Measurements from ENCODE around the gene ERBB4.
"Not testable (repeated sequence)": the region's sequence is repeated elsewhere in the genome, so short reads cannot be mapped to it uniquely, and the experiment has no call there.

Gene ERBB4

GRCh38 chr2:212528106-212528856 is 10.3 kb downstream of the ERBB4 start:
- DNase-seq (ENCODE audit: low read depth): no peak

- no peak for DNase-seq (ENCODE audit: low read depth)
Observed at GRCh38 chr2:212526059-212526458, 12.5 kb downstream of the ERBB4 start.

GRCh38 chr2:212523756-212524155 is 14.8 kb downstream of the ERBB4 start:
- DNase-seq (ENCODE audit: low read depth): no peak

- peak; percentile 6 for DNase-seq (ENCODE audit: low read depth)
Observed at GRCh38 chr2:212520340-212520739, 18.3 kb downstream of the ERBB4 start.

GRCh38 chr2:212517693-212518092 is 20.9 kb downstream of the ERBB4 start:
- DNase-seq (ENCODE audit: low read depth): no peak

GRCh38 chr2:212505586-212505985 is 33.0 kb downstream of the ERBB4 start:
- no peak for DNase-seq (ENCODE audit: low read depth)

GRCh38 chr2:212495046-212495445 is 43.6 kb downstream of the ERBB4 start:
- no peak for DNase-seq (ENCODE audit: low read depth)

- DNase-seq (ENCODE audit: low read depth): no peak
Observed at GRCh38 chr2:212494418-212495020, 44.1 kb downstream of the ERBB4 start.

GRCh38 chr2:212489719-212490346 is 48.8 kb downstream of the ERBB4 start:
- DNase-seq (ENCODE audit: low read depth): no peak

GRCh38 chr2:212488611-212489010 is 50.0 kb downstream of the ERBB4 start:
- no peak for DNase-seq (ENCODE audit: low read depth)

- peak; percentile 23 for DNase-seq (ENCODE audit: low read depth)
Observed at GRCh38 chr2:212484563-212485080, 54.0 kb downstream of the ERBB4 start.

- no peak for DNase-seq (ENCODE audit: low read depth)
Observed at GRCh38 chr2:212480447-212480846, 58.2 kb downstream of the ERBB4 start.

GRCh38 chr2:212477571-212477970 is 61.0 kb downstream of the ERBB4 start:
- DNase-seq (ENCODE audit: low read depth): no peak

- DNase-seq (ENCODE audit: low read depth): no peak
Observed at GRCh38 chr2:212473211-212473610, 65.4 kb downstream of the ERBB4 start.

- DNase-seq (ENCODE audit: low read depth): not testable (repeated sequence)
Observed at GRCh38 chr2:212467551-212467950, 71.1 kb downstream of the ERBB4 start.

GRCh38 chr2:212465456-212465855 is 73.1 kb downstream of the ERBB4 start:
- no peak for DNase-seq (ENCODE audit: low read depth)

GRCh38 chr2:212461708-212462107 is 76.9 kb downstream of the ERBB4 start:
- not testable (repeated sequence) for DNase-seq (ENCODE audit: low read depth)

GRCh38 chr2:212454149-212454548 is 84.5 kb downstream of the ERBB4 start:
- no peak for DNase-seq (ENCODE audit: low read depth)

GRCh38 chr2:212451786-212452231 is 86.8 kb downstream of the ERBB4 start:
- DNase-seq (ENCODE audit: low read depth): peak; percentile 81

GRCh38 chr2:212448698-212449097 is 89.9 kb downstream of the ERBB4 start:
- no peak for DNase-seq (ENCODE audit: low read depth)

GRCh38 chr2:212441821-212442220 is 96.8 kb downstream of the ERBB4 start:
- no peak for DNase-seq (ENCODE audit: low read depth)

GRCh38 chr2:212441141-212441540 is 97.5 kb downstream of the ERBB4 start:
- no peak for DNase-seq (ENCODE audit: low read depth)

Data from EH (cell line).